ENCODE measurements around the gene ZNF783. TPM values are rescaled to one million over a fixed set of nuclear protein-coding genes. Genes with fewer than 3 reads are reported as not detected.

The ZNF783 gene
- polyA plus RNA-seq, 2 of the 4 experiments (the other 2 are of a cell fraction), result 7.4 to 8.0 TPM

GRCh38 chr7:149291781-149292461 lies 29.9 kb downstream of the ZNF783 start:
- DNase-seq (ENCODE audit: low read depth in 1 of 2, low spot score in 1 of 2), result no peak
- no peak overlapping the region for H3K4me2 ChIP-seq
- CTCF ChIA-PET, result interaction anchor here (1.4 to 2.6 kb wide), 3 partner anchors 18 to 78 kb away, joined by 3 to 9 read pairs (median 8); partner anchors contain the start of gene ZNF783
- H3K27ac ChIP-seq, result no peak overlapping the region
- TF ChIP-seq RFX5 (IDR thresholded peaks at IDR 0.05), result no peak
- TF ChIP-seq HOXA7 (CRISPR knock-in tag; IDR thresholded peaks at IDR 0.05), result no peak
- TF ChIP-seq HMGXB4 (CRISPR knock-in tag; IDR thresholded peaks at IDR 0.05; ENCODE audit: borderline replicate concordance), result no peak
- TF ChIP-seq HEYL (CRISPR knock-in tag; IDR thresholded peaks at IDR 0.05), result no peak
- no peak for TF ChIP-seq KDM5A (IDR thresholded peaks at IDR 0.05)
- FAIRE-seq, result no peak
- POLR2A ChIA-PET, result no interaction called here
- no peaks in the 10 kb centered on the region for H3K9me3 ChIP-seq
- no peak for ATAC-seq
- no peak overlapping the region for H3K4me3 ChIP-seq
- H3K4me1 ChIP-seq, result no peaks in the 10 kb centered on the region
- WGBS (ENCODE audit: missing lambda C conversion rate), result 79% methylated on average over 16 of the region's 16 CpGs

- Histone ChIP-seq H3K4me1 (no peaks in the 10 kb centered on the region), H3K4me3 (no peak overlapping the region), H3K27ac (no peak overlapping the region), H3K9me3 (no peaks in the 10 kb centered on the region), H3K4me2 (no peak overlapping the region)
- FAIRE-seq, result no peak
- no peak for DNase-seq (ENCODE audit: low read depth in 1 of 2, low spot score in 1 of 2)
- ATAC-seq, result no peak
- 78% methylated on average over 9 of the region's 9 CpGs for WGBS (ENCODE audit: missing lambda C conversion rate)
- TF ChIP-seq ESRRA (IDR thresholded peaks at IDR 0.05; ENCODE audit: borderline replicate concordance, low read length) (no peak), CTCF (IDR thresholded peaks at IDR 0.05) (no peak)
- CTCF ChIA-PET, result interaction anchor here (1.4 to 2.6 kb wide), 3 partner anchors 18 to 79 kb away, joined by 3 to 9 read pairs (median 8); partner anchors contain the start of gene ZNF783
- POLR2A ChIA-PET, result no interaction called here
These were observed 30.4 kb downstream of the ZNF783 start for GRCh38 chr7:149292462-149292823.

GRCh38 chr7:149293338-149293737 lies 31.3 kb downstream of the ZNF783 start:
- POLR2A ChIA-PET, result no interaction called here
- H3K4me2 ChIP-seq, result no peak overlapping the region
- no peak for FAIRE-seq
- no peak overlapping the region for H3K27ac ChIP-seq
- no peak overlapping the region for H3K4me3 ChIP-seq
- no peak for ATAC-seq
- TF ChIP-seq RAD21 (conservative IDR thresholded peaks at IDR 0.05 in 1 of 2, IDR thresholded peaks at IDR 0.05 in 1 of 2) (no peak), EP300 (IDR thresholded peaks at IDR 0.05) (no peak), POLR2A (IDR thresholded peaks at IDR 0.05; ENCODE audit: low read length) (no peak), NR3C1 (IDR thresholded peaks at IDR 0.05) (no peak), HOXB13 (CRISPR knock-in tag; IDR thresholded peaks at IDR 0.05; ENCODE audit: low read depth) (no peak), MAX (IDR thresholded peaks at IDR 0.05) (no peak), RFX5 (IDR thresholded peaks at IDR 0.05) (no peak), ZNF302 (CRISPR knock-in tag; IDR thresholded peaks at IDR 0.05) (no peak), CBX8 (IDR thresholded peaks at IDR 0.05) (no peak), ZC3H11A (IDR thresholded peaks at IDR 0.05) (no peak), USF2 (IDR thresholded peaks at IDR 0.05) (no peak), FOSL2 (IDR thresholded peaks at IDR 0.05) (no peak), FOSL2 (CRISPR knock-in tag; IDR thresholded peaks at IDR 0.05) (no peak), MAFK (IDR thresholded peaks at IDR 0.05; ENCODE audit: partially characterized antibody) (no peak), EHMT2 (IDR thresholded peaks at IDR 0.05; ENCODE audit: low read depth) (no peak), JUNB (IDR thresholded peaks at IDR 0.05) (no peak), KDM5A (IDR thresholded peaks at IDR 0.05) (no peak), KDM1A (IDR thresholded peaks at IDR 0.05; ENCODE audit: low read depth) (no peak)
- no peaks in the 10 kb centered on the region for H3K4me1 ChIP-seq
- no peaks in the 10 kb centered on the region for H3K9me3 ChIP-seq
- 81% methylated on average over 9 of the region's 9 CpGs for WGBS (ENCODE audit: missing lambda C conversion rate)
- no peak for DNase-seq (ENCODE audit: low read depth in 1 of 2, low spot score in 1 of 2)
- CTCF ChIA-PET, result interaction anchor here (1.9 to 2.6 kb wide), 2 partner anchors 17 to 32 kb away, joined by 8 to 9 read pairs; partner anchors contain the start of gene ZNF783
